Uterus (tissue), 4 donors: ENCODE results near the gene SPIC. TPM values are rescaled to one million over a fixed set of nuclear protein-coding genes. Genes with fewer than 3 reads are reported as not detected.

Source experiments
- DNase-seq, 2 donors: peaks; one replicate each; pipeline ENCODE4 v3.0.0-alpha.2; 2019 to 2020
- H3K27ac ChIP-seq, 2 donors: fragments of 200-600 bp; sonication (generic); 1 replicate in 1 of 2; 2 replicates in 1 of 2; pipeline ENCODE4 v1.5.1; 2016 to 2018
- H3K27me3 ChIP-seq, 2 donors: fragments of 200-600 bp; sonication (generic); one replicate each; pipeline ENCODE4 v1.5.1; 2018 to 2019; ENCODE audit warnings: control low read depth in 1 of 2
- H3K36me3 ChIP-seq, 2 donors: fragments of 200-600 bp; sonication (generic); one replicate each; pipeline ENCODE4 v1.5.1; 2019; ENCODE audit warnings: control low read depth in 1 of 2
- H3K4me1 ChIP-seq, 2 donors: fragments of 200-600 bp; sonication (generic); one replicate each; pipeline ENCODE4 v1.5.1; 2018 to 2019; ENCODE audit warnings: control low read depth in 1 of 2
- H3K4me3 ChIP-seq, 2 donors: fragments of 200-600 bp; sonication (generic); 1 replicate in 1 of 2; 2 replicates in 1 of 2; pipeline ENCODE4 v1.5.1; 2018 to 2019; ENCODE audit warnings: mild to moderate bottlenecking in 1 of 2
- H3K9me3 ChIP-seq, 2 donors: fragments of 200-600 bp; sonication (generic); one replicate each; pipeline ENCODE4 v1.5.1; 2019; ENCODE audit warnings: control low read depth in 1 of 2
- POLR2A ChIP-seq, 2 donors: fragments of 450-650 bp; IDR thresholded peaks; one replicate each; pipeline ENCODE4 v1.6.1; 2016; ENCODE audit warnings: antibody characterized with exemption in 2 of 2, mild to moderate bottlenecking in 1 of 2, moderate library complexity in 1 of 2
- intact Hi-C: fragments of 100-400 bp; cut with DNase I; formaldehyde crosslinking; loops from one replicate; pipeline ENCODE4 v1.15.1; 2023; ENCODE audit warnings: low total_unique reads
- small RNA-seq: library from RNA; depleted of rRNA; stranded (forward); fragments of <200 nt; gene quantifications from one replicate; pipeline ENCODE3, GENCODE V24; 2016
- total RNA-seq, 4 donors: library from RNA; depleted of rRNA in 3 of 4; stranded (reverse); fragments of >200 nt in 3 of 4; gene quantifications; one replicate each; pipeline versions ENCODE4 v1.1.0 to v1.2.4, GENCODE V29; 2014 to 2023
- TF ChIP-seq, protein P1 (sequence below), 4 experiments: fragments of 200-600 bp in 2 of 4; fragments of 450-650 bp in 2 of 4; sonication (generic) in 2 of 4; IDR thresholded peaks; one replicate each; pipeline ENCODE4 v1.5.1; 2016 to 2019; ENCODE audit warnings: antibody characterized with exemption in 4 of 4, mild to moderate bottlenecking in 2 of 4, moderate library complexity in 1 of 4
- donor health status: DM: yes; HTN: yes; CAD: no.

The SPIC gene
- total RNA-seq, 4 donors from 2014 or later = not detected

DNA sequence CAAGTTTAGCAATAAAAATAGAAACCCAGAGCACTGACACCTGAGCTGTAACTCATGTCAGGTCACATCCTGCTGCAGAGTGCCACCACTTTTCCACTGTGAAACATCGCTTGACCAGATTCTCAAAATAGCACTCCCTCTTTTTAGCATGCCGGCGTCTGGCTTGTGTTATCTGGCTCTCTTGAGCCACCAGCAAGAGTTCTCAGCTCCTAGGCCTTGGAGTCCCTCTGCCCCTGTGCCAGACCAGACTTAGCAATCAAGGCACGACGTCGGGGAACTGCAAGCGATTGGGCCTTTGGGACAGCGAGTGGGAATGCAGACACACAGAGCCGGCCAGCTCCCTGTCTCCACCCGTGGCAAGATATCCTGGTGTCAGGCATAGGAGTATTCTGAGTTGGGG, 52.5 kb downstream of the SPIC start:
- H3K9me3 ChIP-seq = no peaks in the 10 kb centered on the region
- no peak for TF ChIP-seq POLR2A (IDR thresholded peaks at IDR 0.05)
- TF ChIP-seq, protein P1, sequence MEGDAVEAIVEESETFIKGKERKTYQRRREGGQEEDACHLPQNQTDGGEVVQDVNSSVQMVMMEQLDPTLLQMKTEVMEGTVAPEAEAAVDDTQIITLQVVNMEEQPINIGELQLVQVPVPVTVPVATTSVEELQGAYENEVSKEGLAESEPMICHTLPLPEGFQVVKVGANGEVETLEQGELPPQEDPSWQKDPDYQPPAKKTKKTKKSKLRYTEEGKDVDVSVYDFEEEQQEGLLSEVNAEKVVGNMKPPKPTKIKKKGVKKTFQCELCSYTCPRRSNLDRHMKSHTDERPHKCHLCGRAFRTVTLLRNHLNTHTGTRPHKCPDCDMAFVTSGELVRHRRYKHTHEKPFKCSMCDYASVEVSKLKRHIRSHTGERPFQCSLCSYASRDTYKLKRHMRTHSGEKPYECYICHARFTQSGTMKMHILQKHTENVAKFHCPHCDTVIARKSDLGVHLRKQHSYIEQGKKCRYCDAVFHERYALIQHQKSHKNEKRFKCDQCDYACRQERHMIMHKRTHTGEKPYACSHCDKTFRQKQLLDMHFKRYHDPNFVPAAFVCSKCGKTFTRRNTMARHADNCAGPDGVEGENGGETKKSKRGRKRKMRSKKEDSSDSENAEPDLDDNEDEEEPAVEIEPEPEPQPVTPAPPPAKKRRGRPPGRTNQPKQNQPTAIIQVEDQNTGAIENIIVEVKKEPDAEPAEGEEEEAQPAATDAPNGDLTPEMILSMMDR (IDR thresholded peaks at IDR 0.05) = no peak
- no peaks in the 10 kb centered on the region for H3K36me3 ChIP-seq
- no peak overlapping the region for H3K27ac ChIP-seq
- no peak overlapping the region for H3K4me3 ChIP-seq
- intact Hi-C loops = no loop called here
- H3K4me1 ChIP-seq = no peaks in the 10 kb centered on the region
- no peaks in the 10 kb centered on the region for H3K27me3 ChIP-seq
- DNase-seq = no peak

DNA sequence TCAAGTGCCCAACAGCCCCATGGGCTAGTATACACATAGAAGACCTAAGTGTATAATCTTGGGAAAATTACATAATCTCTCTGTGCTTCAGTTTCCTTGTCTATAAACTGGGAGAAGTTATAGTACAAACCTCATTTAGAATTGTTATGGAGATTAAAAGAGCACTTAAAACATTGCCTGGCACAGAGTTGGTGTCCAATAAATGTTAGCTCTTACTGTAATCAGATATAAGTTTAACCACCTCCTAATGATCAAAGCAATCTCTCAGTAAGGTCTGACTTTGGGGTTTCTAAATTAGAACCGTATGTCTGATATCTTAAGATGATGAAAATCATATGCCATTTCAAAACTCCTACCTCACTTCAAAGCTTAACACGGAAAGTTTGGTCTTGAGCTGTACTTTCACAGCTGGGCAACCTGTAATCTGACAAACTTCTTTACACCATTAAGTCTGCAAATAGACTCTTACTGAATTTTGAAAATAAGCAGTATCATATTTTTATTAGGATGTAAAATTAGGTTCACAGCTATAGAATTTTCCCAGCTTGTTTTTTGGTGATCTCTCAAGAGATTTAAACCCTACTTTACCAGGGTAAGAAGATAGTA, 61.0 kb downstream of the SPIC start:
- DNase-seq = no peak
- H3K9me3 ChIP-seq = no peaks in the 10 kb centered on the region
- no peaks in the 10 kb centered on the region for H3K36me3 ChIP-seq
- no peak overlapping the region for H3K27ac ChIP-seq
- H3K4me1 ChIP-seq = no peaks in the 10 kb centered on the region
- H3K4me3 ChIP-seq = no peak overlapping the region
- intact Hi-C loops = no loop called here
- TF ChIP-seq, protein P1 (IDR thresholded peaks at IDR 0.05) = no peak
- no peaks in the 10 kb centered on the region for H3K27me3 ChIP-seq

Small RNA genes within 50 kb of the gene (small RNA-seq; reads per million reads assigned to genes)
- gene RF00019 (not detected), gene RNA5SP367 (not detected), gene RNU5E-5P (not detected)

Other genes with a start within 250 kb of the SPIC start
- gene UTP20, start 195.2 kb upstream of the SPIC start, total RNA-seq = 10 to 100 TPM in 3 of 4 donors, 1 to 10 TPM in 1; 8.2 to 32.7 (median 16.2) TPM
- 100 to 1,000 TPM in 1 of 4 donors, 10 to 100 TPM in 3; 26.6 to 164 (median 61.6) TPM for gene ARL1, start 67.6 kb upstream of the SPIC start, total RNA-seq
- gene MYBPC1, start 119.6 kb downstream of the SPIC start, total RNA-seq = under 1 TPM in 2 of 4 donors, not detected in 2; 0.14 to 0.73 TPM
- gene CHPT1, start 222.3 kb downstream of the SPIC start, total RNA-seq = 100 to 1,000 TPM in 1 of 4 donors, 10 to 100 TPM in 3; 22.5 to 105 (median 51.1) TPM